HG03439 (cell line): ENCODE results near the gene GLT1D1.
"Not testable (repeated sequence)": the region's sequence is repeated elsewhere in the genome, so short reads cannot be mapped to it uniquely, and the experiment has no call there.

ENCODE experiments used
- ATAC-seq: cut with Tn5 transposase; IDR thresholded peaks from one replicate; pipeline ENCODE4 v1.9.1; 2021; ENCODE audit warnings: mild to moderate bottlenecking, moderate library complexity; ENCODE audit not compliant: unreplicated experiment

Gene GLT1D1

GRCh38 chr12:128820253-128820652 is 33.0 kb upstream of the GLT1D1 start:
- no peak for ATAC-seq

- peak; percentile 48 for ATAC-seq
Measured at GRCh38 chr12:128820723-128821432, 32.4 kb upstream of the GLT1D1 start.

- ATAC-seq, result peak; percentile 15
Measured at GRCh38 chr12:128823216-128823915, 29.9 kb upstream of the GLT1D1 start.

GRCh38 chr12:128823916-128824839 is 29.1 kb upstream of the GLT1D1 start, which contains the start of gene SLC15A4:
Gene SLC15A4 (minus strand): TSS chr12:128823958. CDS start chr12:128823943, 15 bp downstream.
- peak; percentile 81 for ATAC-seq

GRCh38 chr12:128825835-128826234 is 27.4 kb upstream of the GLT1D1 start:
- no peak for ATAC-seq

GRCh38 chr12:128827724-128828123 is 25.6 kb upstream of the GLT1D1 start:
- no peak for ATAC-seq

- peak; percentile 91 for ATAC-seq
Measured at GRCh38 chr12:128829861-128830504, 23.3 kb upstream of the GLT1D1 start.

GRCh38 chr12:128830505-128830893 is 22.8 kb upstream of the GLT1D1 start:
- peak; percentile 44 for ATAC-seq

GRCh38 chr12:128833418-128833817 is 19.9 kb upstream of the GLT1D1 start:
- no peak for ATAC-seq

- not testable (repeated sequence) for ATAC-seq
Measured at GRCh38 chr12:128839885-128840284, 13.4 kb upstream of the GLT1D1 start.

- ATAC-seq, result no peak
Measured at GRCh38 chr12:128840862-128841468, 12.3 kb upstream of the GLT1D1 start.

GRCh38 chr12:128842579-128842978 is 10.7 kb upstream of the GLT1D1 start:
- ATAC-seq, result no peak

GRCh38 chr12:128843538-128843937 is 9.7 kb upstream of the GLT1D1 start:
- ATAC-seq, result no peak

- ATAC-seq, result no peak
Measured at GRCh38 chr12:128844031-128844635, 9.1 kb upstream of the GLT1D1 start.

GRCh38 chr12:128846671-128847070 is 6.6 kb upstream of the GLT1D1 start:
- not testable (repeated sequence) for ATAC-seq

GRCh38 chr12:128848371-128848770 is 4.9 kb upstream of the GLT1D1 start:
- no peak for ATAC-seq

GRCh38 chr12:128849806-128850205 is 3.5 kb upstream of the GLT1D1 start:
- ATAC-seq, result not testable (repeated sequence)

- ATAC-seq, result no peak
Measured at GRCh38 chr12:128850400-128850799, 2.9 kb upstream of the GLT1D1 start.

- not testable (repeated sequence) for ATAC-seq
Measured at GRCh38 chr12:128851429-128851828, 1.8 kb upstream of the GLT1D1 start.
